Ishikawa (cell line): ENCODE results near the gene CALML4.

Experiments
- CEBPB ChIP-seq: IDR thresholded peaks from 2 replicates; pipeline ENCODE4 v1.6.1; 2012
- CREB1 ChIP-seq: IDR thresholded peaks from 2 replicates; pipeline ENCODE4 v1.6.1; 2012; ENCODE audit warnings: low read depth
- EGR1 ChIP-seq: IDR thresholded peaks from 2 replicates; pipeline ENCODE4 v1.6.1; 2012
- EP300 ChIP-seq: IDR thresholded peaks from 2 replicates; pipeline ENCODE4 v1.6.1; 2012; ENCODE audit warnings: borderline replicate concordance
- FOXM1 ChIP-seq: IDR thresholded peaks from 2 replicates; pipeline ENCODE4 v1.6.1; 2012; ENCODE audit warnings: low read depth, borderline replicate concordance
- NFIC ChIP-seq: IDR thresholded peaks from 2 replicates; pipeline ENCODE4 v1.6.1; 2012
- RAD21 ChIP-seq: IDR thresholded peaks from 2 replicates; pipeline ENCODE4 v1.6.1; 2012; ENCODE audit warnings: low read depth
- TAF1 ChIP-seq: IDR thresholded peaks from 2 replicates; pipeline ENCODE4 v1.6.1; 2012; ENCODE audit warnings: low read depth, mild to moderate bottlenecking
- TCF12 ChIP-seq: IDR thresholded peaks from 2 replicates; pipeline ENCODE4 v1.6.1; 2012; ENCODE audit warnings: low read depth
- TEAD4 ChIP-seq: IDR thresholded peaks from 2 replicates; pipeline ENCODE4 v1.6.1; 2012
- YY1 ChIP-seq: IDR thresholded peaks from 2 replicates; pipeline ENCODE4 v1.6.1; 2012; ENCODE audit warnings: low read depth
- ZBTB7A ChIP-seq: IDR thresholded peaks from 2 replicates; pipeline ENCODE4 v1.6.1; 2012; ENCODE audit warnings: low read depth
- TF ChIP-seq, protein P1 (sequence below): IDR thresholded peaks from 2 replicates; pipeline ENCODE4 v1.6.1; 2012; ENCODE audit warnings: low read depth, mild to moderate bottlenecking
- TF ChIP-seq, protein P2 (sequence below): IDR thresholded peaks from 2 replicates; pipeline ENCODE4 v1.6.1; 2012
- TF ChIP-seq, protein P3 (sequence below): IDR thresholded peaks from 2 replicates; pipeline ENCODE4 v1.6.1; 2012

The CALML4 gene

DNA sequence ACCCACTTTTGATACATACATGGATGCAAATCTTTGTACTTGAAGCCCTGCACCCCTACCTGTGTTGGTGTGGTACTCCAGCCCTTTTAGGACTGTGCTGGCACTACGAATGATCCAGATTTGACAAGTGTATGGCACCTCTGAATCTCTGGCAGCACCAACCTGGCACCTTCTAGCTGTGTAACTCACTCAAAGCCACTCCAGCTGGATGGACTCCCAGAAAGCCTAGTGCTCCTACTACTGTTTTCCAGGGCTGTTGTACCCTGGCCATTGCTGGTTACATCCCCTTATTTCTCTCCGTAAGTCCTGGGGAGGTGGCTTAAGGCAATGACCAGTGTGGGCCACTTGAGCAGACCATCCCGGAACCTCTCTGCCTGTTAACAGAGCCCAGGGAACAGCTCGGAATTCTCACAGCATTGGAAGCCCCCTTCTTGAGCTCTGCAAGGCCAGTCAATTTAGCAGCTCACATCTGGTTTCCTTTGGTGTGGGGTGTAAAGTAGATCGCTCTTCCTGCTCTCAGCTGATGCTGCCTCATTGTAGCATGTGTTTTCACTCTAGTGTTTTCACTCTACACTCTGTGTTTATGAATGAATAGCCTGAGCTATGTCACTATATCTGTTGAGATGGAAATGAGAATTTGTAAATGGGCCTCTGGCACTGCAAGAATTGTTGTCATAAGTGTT, 12.2 kb downstream of the CALML4 start:
- TF ChIP-seq, protein P1, sequence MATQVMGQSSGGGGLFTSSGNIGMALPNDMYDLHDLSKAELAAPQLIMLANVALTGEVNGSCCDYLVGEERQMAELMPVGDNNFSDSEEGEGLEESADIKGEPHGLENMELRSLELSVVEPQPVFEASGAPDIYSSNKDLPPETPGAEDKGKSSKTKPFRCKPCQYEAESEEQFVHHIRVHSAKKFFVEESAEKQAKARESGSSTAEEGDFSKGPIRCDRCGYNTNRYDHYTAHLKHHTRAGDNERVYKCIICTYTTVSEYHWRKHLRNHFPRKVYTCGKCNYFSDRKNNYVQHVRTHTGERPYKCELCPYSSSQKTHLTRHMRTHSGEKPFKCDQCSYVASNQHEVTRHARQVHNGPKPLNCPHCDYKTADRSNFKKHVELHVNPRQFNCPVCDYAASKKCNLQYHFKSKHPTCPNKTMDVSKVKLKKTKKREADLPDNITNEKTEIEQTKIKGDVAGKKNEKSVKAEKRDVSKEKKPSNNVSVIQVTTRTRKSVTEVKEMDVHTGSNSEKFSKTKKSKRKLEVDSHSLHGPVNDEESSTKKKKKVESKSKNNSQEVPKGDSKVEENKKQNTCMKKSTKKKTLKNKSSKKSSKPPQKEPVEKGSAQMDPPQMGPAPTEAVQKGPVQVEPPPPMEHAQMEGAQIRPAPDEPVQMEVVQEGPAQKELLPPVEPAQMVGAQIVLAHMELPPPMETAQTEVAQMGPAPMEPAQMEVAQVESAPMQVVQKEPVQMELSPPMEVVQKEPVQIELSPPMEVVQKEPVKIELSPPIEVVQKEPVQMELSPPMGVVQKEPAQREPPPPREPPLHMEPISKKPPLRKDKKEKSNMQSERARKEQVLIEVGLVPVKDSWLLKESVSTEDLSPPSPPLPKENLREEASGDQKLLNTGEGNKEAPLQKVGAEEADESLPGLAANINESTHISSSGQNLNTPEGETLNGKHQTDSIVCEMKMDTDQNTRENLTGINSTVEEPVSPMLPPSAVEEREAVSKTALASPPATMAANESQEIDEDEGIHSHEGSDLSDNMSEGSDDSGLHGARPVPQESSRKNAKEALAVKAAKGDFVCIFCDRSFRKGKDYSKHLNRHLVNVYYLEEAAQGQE, result no peak
- no peak for TF ChIP-seq NFIC
- no peak for TF ChIP-seq ZBTB7A
- no peak for TF ChIP-seq TAF1
- TF ChIP-seq, protein P2, sequence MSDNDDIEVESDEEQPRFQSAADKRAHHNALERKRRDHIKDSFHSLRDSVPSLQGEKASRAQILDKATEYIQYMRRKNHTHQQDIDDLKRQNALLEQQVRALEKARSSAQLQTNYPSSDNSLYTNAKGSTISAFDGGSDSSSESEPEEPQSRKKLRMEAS, result no peak
- TF ChIP-seq TCF12, result no peak
- TF ChIP-seq, protein P3, sequence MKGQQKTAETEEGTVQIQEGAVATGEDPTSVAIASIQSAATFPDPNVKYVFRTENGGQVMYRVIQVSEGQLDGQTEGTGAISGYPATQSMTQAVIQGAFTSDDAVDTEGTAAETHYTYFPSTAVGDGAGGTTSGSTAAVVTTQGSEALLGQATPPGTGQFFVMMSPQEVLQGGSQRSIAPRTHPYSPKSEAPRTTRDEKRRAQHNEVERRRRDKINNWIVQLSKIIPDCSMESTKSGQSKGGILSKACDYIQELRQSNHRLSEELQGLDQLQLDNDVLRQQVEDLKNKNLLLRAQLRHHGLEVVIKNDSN, result no peak

DNA sequence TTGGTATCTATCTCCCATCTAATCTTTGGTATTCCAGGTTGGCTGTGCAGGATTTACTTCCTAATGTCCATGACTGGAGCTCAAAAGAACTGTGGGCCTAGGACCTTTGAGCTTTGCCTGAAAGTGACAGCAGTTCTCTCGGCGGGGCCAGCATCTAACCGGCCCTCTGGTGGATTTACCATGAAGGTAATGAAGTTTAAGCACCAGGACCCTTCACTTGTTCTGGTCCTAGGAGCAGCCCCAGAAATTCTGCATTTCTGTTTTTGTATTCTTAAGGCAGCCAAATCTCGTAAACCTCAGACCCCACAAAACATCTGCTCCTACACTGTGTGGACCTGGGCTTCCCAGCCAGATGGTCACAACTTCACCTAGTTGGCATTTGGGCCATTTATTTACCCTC, 13.0 kb downstream of the CALML4 start:
- TF ChIP-seq TAF1 (no peak), RAD21 (no peak), TCF12 (no peak), EGR1 (no peak), ZBTB7A (no peak), FOXM1 (no peak), NFIC (no peak), TEAD4 (no peak), CEBPB (no peak), YY1 (no peak), EP300 (no peak), CREB1 (no peak)
- TF ChIP-seq, protein P2, result no peak
- TF ChIP-seq, protein P1, result no peak
- TF ChIP-seq, protein P3, result no peak

DNA sequence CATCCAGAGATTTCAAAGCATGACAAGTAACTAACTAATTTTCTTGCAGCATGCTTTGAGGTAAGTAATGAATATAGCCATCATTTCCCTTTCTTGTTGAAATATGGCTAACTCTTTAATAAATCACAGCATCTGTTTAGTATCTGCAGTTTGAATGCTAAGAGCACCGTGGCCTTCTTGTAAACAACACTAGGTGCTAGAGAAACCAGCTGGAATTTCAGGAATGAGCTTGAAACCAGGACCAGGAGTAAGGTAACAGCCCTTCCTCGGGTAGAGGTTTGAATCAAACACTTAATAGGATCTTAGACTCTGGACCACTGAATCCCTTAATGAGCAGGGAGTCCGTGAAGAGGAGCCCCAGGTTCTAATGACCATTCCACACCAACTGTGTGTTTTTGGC, 13.6 kb downstream of the CALML4 start:
- TF ChIP-seq YY1 (no peak), CEBPB (no peak), RAD21 (no peak), TAF1 (no peak), TEAD4 (no peak), ZBTB7A (no peak), FOXM1 (no peak), TCF12 (no peak), EP300 (no peak), CREB1 (no peak), NFIC (no peak), EGR1 (no peak)
- TF ChIP-seq, protein P1, result no peak
- TF ChIP-seq, protein P2, result no peak
- TF ChIP-seq, protein P3, result no peak

DNA sequence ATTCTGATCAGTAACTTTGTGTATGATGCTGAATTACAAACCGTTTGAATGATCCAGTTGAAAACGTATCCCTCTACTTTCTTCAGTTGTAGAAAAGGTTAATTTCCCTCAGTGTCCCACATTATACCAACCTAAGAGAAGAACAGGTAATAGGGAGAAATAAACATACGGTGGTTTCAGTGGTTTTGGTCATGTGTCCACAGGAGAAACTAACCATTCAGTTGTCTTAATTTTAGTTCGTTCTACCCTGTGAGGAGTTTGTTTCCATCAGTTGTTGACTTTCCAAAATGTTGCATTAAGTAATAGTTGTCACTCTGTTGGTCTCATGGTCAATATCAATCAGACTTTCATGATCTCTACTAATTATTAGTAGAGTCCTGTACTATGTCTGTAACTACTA, 15.1 kb downstream of the CALML4 start:
- no peak for TF ChIP-seq CEBPB
- TF ChIP-seq CREB1, result no peak
- TF ChIP-seq, protein P1, result no peak
- no peak for TF ChIP-seq TCF12
- no peak for TF ChIP-seq NFIC
- TF ChIP-seq RAD21, result no peak
- no peak for TF ChIP-seq TAF1
- TF ChIP-seq FOXM1, result no peak
- TF ChIP-seq EGR1, result no peak
- TF ChIP-seq EP300, result no peak
